HUES48 (cell line): ENCODE measurements around the gene GRID1.

Source experiments
- H3K27ac ChIP-seq: one replicate; pipeline ENCODE4 v1.7.0; 2013; ENCODE audit warnings: low read depth, low read length, inconsistent platforms
- H3K27me3 ChIP-seq: 2 replicates; pipeline ENCODE4 v1.6.1; 2013; ENCODE audit warnings: mild to moderate bottlenecking, low read length; ENCODE audit not compliant: control insufficient read depth, insufficient read depth
- H3K36me3 ChIP-seq: 2 replicates; pipeline ENCODE4 v1.6.1; 2013; ENCODE audit warnings: low read length; ENCODE audit not compliant: control insufficient read depth, insufficient read depth
- H3K4me1 ChIP-seq: 2 replicates; pipeline ENCODE4 v1.6.1; 2013; ENCODE audit warnings: mild to moderate bottlenecking, low read length; ENCODE audit not compliant: control insufficient read depth, insufficient read depth
- H3K4me3 ChIP-seq: 2 replicates; pipeline ENCODE4 v1.5.1; 2013; ENCODE audit warnings: mild to moderate bottlenecking, low read depth, low read length
- H3K9ac ChIP-seq: 2 replicates; pipeline ENCODE4 v1.6.1; 2013; ENCODE audit warnings: mild to moderate bottlenecking, low read depth, low read length, moderate library complexity
- H3K9me3 ChIP-seq: 2 replicates; pipeline ENCODE4 v1.6.1; 2013; ENCODE audit warnings: low read length; ENCODE audit not compliant: control insufficient read depth, insufficient read depth

Gene GRID1

DNA sequence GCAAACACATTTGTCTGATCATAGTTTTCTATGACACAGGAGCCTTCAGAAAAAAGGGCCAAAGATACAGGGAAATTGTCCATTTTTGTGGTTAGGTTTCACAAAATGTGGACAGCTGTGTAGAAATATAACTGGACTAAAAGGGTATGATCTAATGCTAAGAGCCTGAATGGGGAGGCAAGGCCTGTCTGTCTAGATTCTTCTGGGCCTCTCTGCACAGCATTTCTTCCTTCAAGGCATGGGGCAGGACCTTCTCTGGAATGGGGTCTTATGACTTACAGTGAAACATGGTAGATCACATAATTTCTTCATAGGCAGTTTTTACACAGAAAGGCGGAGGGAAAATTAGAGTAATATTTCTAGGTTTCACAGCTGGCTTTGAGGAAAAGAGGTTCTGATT is 795.7 kb downstream of the GRID1 start:
- Histone ChIP-seq H3K9me3 (no peaks in the 10 kb centered on the region), H3K9ac (no peak overlapping the region), H3K27me3 (no peaks in the 10 kb centered on the region), H3K4me3 (no peak overlapping the region), H3K27ac (no peak overlapping the region), H3K4me1 (peaks cover 8% of the 10 kb centered on the region; the same call in 1 of the 2 replicates), H3K36me3 (no peaks in the 10 kb centered on the region)

DNA sequence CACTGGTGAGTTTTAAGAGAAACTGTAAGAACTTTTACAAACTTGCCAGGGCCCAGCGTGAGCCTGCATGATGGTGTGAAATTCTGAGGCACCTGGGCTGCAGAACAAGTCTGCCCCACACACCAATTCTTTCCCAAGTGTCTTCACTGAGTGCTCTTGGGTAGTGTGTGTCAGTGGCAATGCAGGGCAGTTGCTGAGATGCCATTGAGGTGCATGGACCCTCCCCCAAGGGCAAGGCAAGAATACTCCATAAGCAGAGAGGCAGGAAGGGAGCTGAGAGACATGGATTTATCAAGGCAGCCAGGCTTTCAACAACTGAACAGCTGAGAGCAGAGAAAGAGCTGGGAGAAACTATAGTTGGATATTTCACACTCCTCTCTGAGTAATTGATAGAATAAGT is 801.2 kb downstream of the GRID1 start:
- Histone ChIP-seq H3K27me3 (no peaks in the 10 kb centered on the region), H3K36me3 (no peaks in the 10 kb centered on the region), H3K9me3 (no peaks in the 10 kb centered on the region), H3K4me1 (no peaks in the 10 kb centered on the region), H3K9ac (no peak overlapping the region), H3K4me3 (no peak overlapping the region), H3K27ac (no peak overlapping the region)

DNA sequence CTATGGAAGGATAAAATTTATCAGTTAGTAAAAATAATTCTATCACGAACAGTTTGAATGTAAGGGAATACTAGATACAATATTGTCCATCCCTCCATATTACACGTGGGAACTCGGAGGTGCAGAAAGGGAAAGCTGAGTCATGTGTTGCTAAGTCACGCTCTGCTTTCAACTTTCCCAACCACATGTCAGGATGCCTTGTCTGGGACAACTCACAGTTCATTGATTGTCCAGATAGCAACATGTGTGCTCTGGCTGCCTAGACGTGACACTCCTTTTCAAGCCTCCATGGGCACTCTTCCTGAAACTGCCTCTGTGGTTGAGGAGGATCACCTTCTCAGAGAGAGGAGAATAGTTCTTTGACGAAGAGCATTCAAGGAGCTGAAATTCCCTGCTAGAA is 808.1 kb downstream of the GRID1 start:
- Histone ChIP-seq H3K27ac (no peak overlapping the region), H3K4me3 (no peak overlapping the region), H3K27me3 (no peaks in the 10 kb centered on the region), H3K9ac (no peak overlapping the region), H3K4me1 (no peaks in the 10 kb centered on the region), H3K36me3 (no peaks in the 10 kb centered on the region), H3K9me3 (no peaks in the 10 kb centered on the region)

DNA sequence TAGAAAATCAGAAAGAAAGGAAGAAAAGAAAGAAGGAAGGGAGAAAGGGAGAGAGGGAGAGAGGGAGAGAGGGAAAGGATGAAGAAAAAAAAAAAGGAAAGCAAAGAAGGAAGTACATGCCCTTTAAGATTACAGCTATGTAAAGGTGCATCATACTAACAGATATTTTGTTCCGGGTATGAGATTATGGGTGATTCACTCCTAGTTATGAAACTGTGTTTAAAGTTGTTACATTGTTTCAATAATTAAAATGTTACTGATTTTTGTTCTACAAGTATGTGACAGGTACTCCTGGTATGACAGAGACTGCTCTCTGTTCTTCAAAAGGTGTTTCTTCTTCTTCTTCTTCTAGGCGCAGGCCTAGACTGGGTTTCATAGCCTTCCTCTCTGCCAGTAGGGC is 808.9 kb downstream of the GRID1 start:
- no peak overlapping the region for H3K9ac ChIP-seq
- no peak overlapping the region for H3K27ac ChIP-seq
- no peaks in the 10 kb centered on the region for H3K4me1 ChIP-seq
- no peaks in the 10 kb centered on the region for H3K27me3 ChIP-seq
- H3K9me3 ChIP-seq: no peaks in the 10 kb centered on the region
- no peak overlapping the region for H3K4me3 ChIP-seq
- H3K36me3 ChIP-seq: no peaks in the 10 kb centered on the region

DNA sequence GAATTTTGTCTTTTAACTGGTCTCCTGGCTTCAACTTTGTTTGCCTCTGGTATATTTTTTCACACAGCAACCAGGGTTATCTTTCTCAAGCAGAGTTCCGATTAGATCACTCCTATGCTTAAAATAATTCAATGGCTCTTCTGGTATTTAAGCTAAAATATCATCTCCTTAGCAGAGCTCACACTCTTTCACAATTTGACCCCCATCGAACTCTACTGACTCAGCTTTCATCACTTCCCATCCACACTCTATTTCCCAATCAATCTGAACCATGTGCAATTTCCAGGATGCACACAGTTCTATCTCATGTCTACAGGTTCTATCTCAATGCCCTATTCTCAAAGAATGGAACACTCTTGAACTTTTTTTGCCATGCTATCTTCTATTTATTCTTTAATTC is 809.5 kb downstream of the GRID1 start:
- Histone ChIP-seq H3K4me1 (no peaks in the 10 kb centered on the region), H3K9ac (no peak overlapping the region), H3K27ac (no peak overlapping the region), H3K9me3 (no peaks in the 10 kb centered on the region), H3K4me3 (no peak overlapping the region), H3K27me3 (no peaks in the 10 kb centered on the region), H3K36me3 (no peaks in the 10 kb centered on the region)
